HCT116 (cell line): Measurements from ENCODE around the gene SERAC1. TPM values are rescaled to one million over a fixed set of nuclear protein-coding genes. Genes with fewer than 3 reads are reported as not detected.

Experiments
- ATAC-seq: fragments of 200-7000 bp; cut with Tn5 transposase; 2 replicates; pipeline ENCODE4 v1.9.1; 2020; ENCODE audit warnings: mild to moderate bottlenecking, moderate library complexity
- BruUV-seq: library from RNA; stranded (reverse); fragments of 400-500 nt; replicated peaks from 2 replicates; lab custom pipeline; 2021; lab: Mats Ljungman, UMichigan
- CTCF ChIA-PET: fragments of 300-600 bp; sonication (Branson Sonifier 250); formaldehyde crosslinking; loops from one replicate; lab custom pipeline; 2021; ENCODE audit warnings: antibody characterized with exemption; lab: Charles Lee
- POLR2A ChIA-PET: fragments of 300-600, 350-600 bp; sonication (Branson Sonifier 250); formaldehyde crosslinking; loops from one replicate; lab custom pipeline; 2021; ENCODE audit warnings: antibody characterized with exemption; lab: Charles Lee
- RAD21 ChIA-PET, 2 experiments: fragments of 300-600 bp; sonication (Branson Sonifier 250); formaldehyde crosslinking; loops; one replicate each; lab custom pipeline; 2023; ENCODE audit warnings: low total read pairs in 2 of 2; ENCODE audit not compliant: uncharacterized antibody in 2 of 2, unreplicated experiment in 2 of 2, low non-redundant PET in 1 of 2; lab: Charles Lee
- DNase-seq: peaks from one replicate; pipeline ENCODE4 v3.0.0-alpha.2; 2010; ENCODE audit warnings: low read depth, low spot score
- H2AFZ ChIP-seq: fragments of 200-600 bp; shearing (Covaris generic), sonication (generic); 2 replicates; pipeline ENCODE4 v1.6.1; 2017; ENCODE audit warnings: low read depth, mixed run types, mixed read lengths, antibody characterized with exemption, low read length; ENCODE audit not compliant: poor library complexity, severe bottlenecking
- H3K27ac ChIP-seq: 2 replicates; pipeline ENCODE4 v1.5.1; 2012; ENCODE audit warnings: low read depth, low read length
- H3K27me3 ChIP-seq: fragments of 200-600 bp; sonication (generic); 2 replicates; pipeline ENCODE4 v1.6.1; 2016; ENCODE audit warnings: mixed run types, low read length, mixed read lengths; ENCODE audit not compliant: insufficient read depth
- H3K36me3 ChIP-seq, 2 experiments: fragments of 200-500 bp in 1 of 2; fragments of 200-600 bp in 1 of 2; sonication (Bioruptor generic) in 1 of 2; sonication (generic) in 1 of 2; 2 replicates each; pipeline versions ENCODE4 v1.5.1 to v1.6.1; 2014 to 2016; ENCODE audit warnings: low read length in 2 of 2, inconsistent platforms in 1 of 2, mixed read lengths in 1 of 2, mixed run types in 1 of 2; ENCODE audit not compliant: insufficient read depth in 2 of 2, control insufficient read depth in 1 of 2
- H3K4me1 ChIP-seq, 2 experiments: fragments of 200-600 bp in 1 of 2; sonication (generic) in 1 of 2; 2 replicates each; pipeline versions ENCODE4 v1.5.1 to v1.6.1; 2012 to 2017; ENCODE audit warnings: low read length in 2 of 2, inconsistent platforms in 1 of 2, mild to moderate bottlenecking in 1 of 2, mixed read lengths in 1 of 2, mixed run types in 1 of 2, moderate library complexity in 1 of 2; ENCODE audit not compliant: insufficient read depth in 2 of 2, control insufficient read depth in 1 of 2
- H3K4me2 ChIP-seq: fragments of 200-600 bp; sonication (generic); 2 replicates; pipeline ENCODE4 v1.6.1; 2017; ENCODE audit warnings: mixed run types, low read length, mixed read lengths
- H3K4me3 ChIP-seq, 2 experiments: fragments of 200-600 bp in 1 of 2; sonication (generic) in 1 of 2; replicated peaks in 1 of 2; 2 replicates each; pipeline ENCODE4 v1.5.1; 2011 to 2016; ENCODE audit warnings: low read length in 2 of 2, control low read depth in 1 of 2, low read depth in 1 of 2, mild to moderate bottlenecking in 1 of 2, mixed read lengths in 1 of 2, mixed run types in 1 of 2
- H3K79me2 ChIP-seq: fragments of 200-600 bp; sonication (generic); 2 replicates; pipeline ENCODE4 v1.6.1; 2017; ENCODE audit warnings: mild to moderate bottlenecking, mixed run types, low read length, moderate library complexity, mixed read lengths; ENCODE audit not compliant: insufficient read depth
- H3K9ac ChIP-seq: fragments of 200-600 bp; sonication (generic); 2 replicates; pipeline ENCODE4 v1.6.1; 2016; ENCODE audit warnings: low read length, mixed read lengths
- H3K9me2 ChIP-seq: fragments of 200-600 bp; sonication (generic), shearing (Covaris generic); 2 replicates; pipeline ENCODE4 v1.6.1; 2017; ENCODE audit warnings: mixed run types, mild to moderate bottlenecking, moderate library complexity; ENCODE audit not compliant: insufficient read depth
- H3K9me3 ChIP-seq, 2 experiments: fragments of 200-500 bp in 1 of 2; fragments of 200-600 bp in 1 of 2; sonication (Bioruptor generic) in 1 of 2; sonication (generic) in 1 of 2; 2 replicates each; pipeline ENCODE4 v1.6.1; 2014 to 2017; ENCODE audit warnings: low read length in 2 of 2, mixed read lengths in 2 of 2, inconsistent platforms in 1 of 2, low read depth in 1 of 2, mild to moderate bottlenecking in 1 of 2, mixed run types in 1 of 2, moderate library complexity in 1 of 2; ENCODE audit not compliant: control insufficient read depth in 1 of 2, insufficient read depth in 1 of 2
- H4K20me1 ChIP-seq: fragments of 200-600 bp; sonication (generic), shearing (Covaris generic); 2 replicates; pipeline ENCODE4 v1.6.1; 2017; ENCODE audit warnings: mixed run types, mild to moderate bottlenecking, moderate library complexity; ENCODE audit not compliant: insufficient read depth
- CBX3 ChIP-seq: IDR thresholded peaks from 2 replicates; pipeline ENCODE4 v1.6.1; 2012; ENCODE audit warnings: low read depth
- CEBPB ChIP-seq: IDR thresholded peaks from 2 replicates; pipeline ENCODE4 v1.6.1; 2012; ENCODE audit warnings: low read depth
- CTCF ChIP-seq, 3 experiments: fragments of 200-600 bp in 1 of 3; sonication (generic) in 1 of 3; IDR thresholded peaks in 2 of 3; conservative IDR thresholded peaks in 1 of 3; 2 replicates each; pipeline ENCODE4 v1.5.1; 2012 to 2017; ENCODE audit warnings: low read depth in 2 of 3, low read length in 2 of 3, antibody characterized with exemption in 1 of 3, borderline replicate concordance in 1 of 3, control low read depth in 1 of 3, mild to moderate bottlenecking in 1 of 3, mixed read lengths in 1 of 3, mixed run types in 1 of 3, moderate library complexity in 1 of 3; ENCODE audit not compliant: insufficient read depth in 1 of 3
- EGR1 ChIP-seq: IDR thresholded peaks from 2 replicates; pipeline ENCODE4 v1.6.1; 2012; ENCODE audit warnings: low read depth
- ELF1 ChIP-seq: IDR thresholded peaks from 2 replicates; pipeline ENCODE4 v1.6.1; 2012; ENCODE audit warnings: low read depth, borderline replicate concordance
- EZH2 ChIP-seq: fragments of 200-600 bp; sonication (generic); IDR thresholded peaks from 2 replicates; pipeline ENCODE4 v1.6.1; 2017; ENCODE audit warnings: antibody characterized with exemption, mixed run types
- EZH2phosphoT487 ChIP-seq: fragments of 200-600 bp; IDR thresholded peaks from 2 replicates; pipeline ENCODE4 v1.6.1; 2018; ENCODE audit warnings: antibody characterized with exemption, borderline replicate concordance
- FOSL1 ChIP-seq: IDR thresholded peaks from 2 replicates; pipeline ENCODE4 v1.6.1; 2012; ENCODE audit warnings: low read depth
- JUND ChIP-seq: IDR thresholded peaks from 2 replicates; pipeline ENCODE4 v1.6.1; 2012
- MAX ChIP-seq: IDR thresholded peaks from 2 replicates; pipeline ENCODE4 v1.6.1; 2012
- RAD21 ChIP-seq: IDR thresholded peaks from 2 replicates; pipeline ENCODE4 v1.6.1; 2012; ENCODE audit warnings: low read depth, mild to moderate bottlenecking
- REST ChIP-seq: IDR thresholded peaks from 2 replicates; pipeline ENCODE4 v1.6.1; 2012; ENCODE audit warnings: low read depth
- SIN3A ChIP-seq: IDR thresholded peaks from 2 replicates; pipeline ENCODE4 v1.6.1; 2012; ENCODE audit warnings: low read depth
- SP1 ChIP-seq: IDR thresholded peaks from 2 replicates; pipeline ENCODE4 v1.6.1; 2012; ENCODE audit warnings: low read depth
- SRF ChIP-seq: IDR thresholded peaks from 2 replicates; pipeline ENCODE4 v1.6.1; 2012; ENCODE audit warnings: low read depth
- TCF7L2 ChIP-seq: IDR thresholded peaks from 2 replicates; pipeline ENCODE4 v1.7.0; 2011; ENCODE audit warnings: borderline replicate concordance, inconsistent platforms; ENCODE audit not compliant: insufficient read depth, insufficient read length; ENCODE audit errors: extremely low read depth
- YY1 ChIP-seq: IDR thresholded peaks from 2 replicates; pipeline ENCODE4 v1.6.1; 2011; ENCODE audit warnings: low read length, low read depth, moderate library complexity, mild to moderate bottlenecking; ENCODE audit not compliant: insufficient replicate concordance; ENCODE audit errors: extremely low read depth
- ZBTB33 ChIP-seq: IDR thresholded peaks from 2 replicates; pipeline ENCODE4 v1.6.1; 2011; ENCODE audit warnings: mild to moderate bottlenecking, low read length, moderate library complexity; ENCODE audit not compliant: insufficient replicate concordance; ENCODE audit errors: extremely low read depth
- ZFX ChIP-seq: fragments of 450-650 bp; IDR thresholded peaks from 2 replicates; pipeline ENCODE4 v1.6.1; 2017
- ZNF274 ChIP-seq: fragments of 200-500 bp; sonication (Bioruptor generic); IDR thresholded peaks from 2 replicates; pipeline ENCODE4 v1.6.1; 2014; ENCODE audit warnings: mild to moderate bottlenecking, low read depth, low read length, inconsistent platforms
- intact Hi-C: fragments of 100-400 bp; cut with micrococcal nuclease; formaldehyde crosslinking; loops from 2 replicates; pipeline ENCODE4 v1.10.0; 2022
- total RNA-seq: library from RNA; stranded (reverse); gene quantifications from one replicate; pipeline ENCODE4 v1.2.1, GENCODE V29; 2021; ENCODE audit not compliant: unreplicated experiment

SERAC1 gene
- total RNA-seq, 1 experiment from 2014 or later = 7.6 TPM

GRCh38 chr6:158207422-158207788, 39.3 kb upstream of the SERAC1 start:
- no peaks in the 10 kb centered on the region for H3K79me2 ChIP-seq
- H3K27ac ChIP-seq = no peak overlapping the region
- ChIA-PET POLR2A (interaction anchor here (1.2 kb wide), 1 partner anchor 535 kb away, joined by 3 read pairs; no protein-coding TSS in a partner anchor), RAD21 (no interaction called here), CTCF (no interaction called here)
- H3K4me2 ChIP-seq = no peak overlapping the region
- ATAC-seq = no peak
- H3K9ac ChIP-seq = no peak overlapping the region
- H3K36me3 ChIP-seq = no peaks in the 10 kb centered on the region
- H3K27me3 ChIP-seq = no peaks in the 10 kb centered on the region
- TF ChIP-seq ZBTB33 (no peak), SIN3A (no peak), CBX3 (no peak), CTCF (IDR thresholded peaks at IDR 0.05 in 2 of 3, conservative IDR thresholded peaks at IDR 0.05 in 1 of 3; ENCODE audit: borderline replicate concordance in 1 of 3, insufficient read depth in 1 of 3, low read depth in 2 of 3, low read length in 2 of 3) (no peak), CEBPB (no peak), SP1 (no peak), REST (no peak), ZFX (no peak), ZNF274 (no peak), SRF (no peak), EGR1 (no peak), EZH2phosphoT487 (no peak), FOSL1 (no peak), JUND (no peak), ELF1 (no peak), TCF7L2 (no peak), MAX (no peak), EZH2 (no peak), RAD21 (no peak), YY1 (no peak)
- H4K20me1 ChIP-seq = no peaks in the 10 kb centered on the region
- no peaks in the 10 kb centered on the region for H3K9me2 ChIP-seq
- BruUV-seq = no TSS peak
- H3K4me3 ChIP-seq = no peak overlapping the region
- no peaks in the 10 kb centered on the region for H3K9me3 ChIP-seq
- H3K4me1 ChIP-seq = peaks cover 0 to 10% of the 10 kb centered on the region in 2 experiments; a peak in 2 of 4 replicates
- intact Hi-C loops = no loop called here
- DNase-seq = no peak
- no peak overlapping the region for H2AFZ ChIP-seq
